T-helper 9 cell (primary cell): Measurements from ENCODE around the gene KIF3A.

Experiments
- DNase-seq: peaks from one replicate; pipeline ENCODE4 v3.0.0-alpha.2; 2020

The KIF3A gene

GRCh38 chr5:132677191-132677590 lies 60.2 kb downstream of the KIF3A start:
- DNase-seq = no peak

GRCh38 chr5:132675936-132676689 lies 61.2 kb downstream of the KIF3A start:
- no peak for DNase-seq

- no peak for DNase-seq
Measured at GRCh38 chr5:132674671-132675506, 62.5 kb downstream of the KIF3A start.

GRCh38 chr5:132673939-132674630 lies 63.3 kb downstream of the KIF3A start, which contains the start of gene IL4:
Gene IL4, plus strand, starts transcription at chr5:132673989. Its CDS starts 62 bp downstream, at chr5:132674051.
- no peak for DNase-seq

- DNase-seq = no peak
Measured at GRCh38 chr5:132673488-132673887, 63.9 kb downstream of the KIF3A start.

GRCh38 chr5:132671000-132671399 lies 66.3 kb downstream of the KIF3A start:
- no peak for DNase-seq

- DNase-seq = no peak
Measured at GRCh38 chr5:132669966-132670882, 67.1 kb downstream of the KIF3A start.

GRCh38 chr5:132669455-132669820 lies 67.9 kb downstream of the KIF3A start:
- no peak for DNase-seq

GRCh38 chr5:132668706-132669454 lies 68.5 kb downstream of the KIF3A start:
- DNase-seq = no peak

GRCh38 chr5:132667761-132668705 lies 69.3 kb downstream of the KIF3A start:
- DNase-seq = no peak

GRCh38 chr5:132667309-132667708 lies 70.0 kb downstream of the KIF3A start:
- DNase-seq = no peak

GRCh38 chr5:132666310-132667123 lies 70.8 kb downstream of the KIF3A start:
- no peak for DNase-seq

- DNase-seq = no peak
Measured at GRCh38 chr5:132665574-132666080, 71.7 kb downstream of the KIF3A start.

GRCh38 chr5:132664696-132665209 lies 72.6 kb downstream of the KIF3A start:
- DNase-seq = no peak

- no peak for DNase-seq
Measured at GRCh38 chr5:132663771-132664695, 73.3 kb downstream of the KIF3A start.

- DNase-seq = no peak
Measured at GRCh38 chr5:132662925-132663770, 74.2 kb downstream of the KIF3A start.

GRCh38 chr5:132662004-132662401 lies 75.3 kb downstream of the KIF3A start:
- no peak for DNase-seq
